Stimulated activated CD4-positive, alpha-beta T cell treated with anti-CD3 and anti-CD28 coated beads, Interleukin-4, amount 100 ng/mL, for 4 hours (primary cell): Measurements from ENCODE around the gene RHOH.

Experiments
- DNase-seq, 2 experiments: peaks; one replicate each; pipeline ENCODE4 v3.0.0-alpha.2; 2020

RHOH gene

DNA sequence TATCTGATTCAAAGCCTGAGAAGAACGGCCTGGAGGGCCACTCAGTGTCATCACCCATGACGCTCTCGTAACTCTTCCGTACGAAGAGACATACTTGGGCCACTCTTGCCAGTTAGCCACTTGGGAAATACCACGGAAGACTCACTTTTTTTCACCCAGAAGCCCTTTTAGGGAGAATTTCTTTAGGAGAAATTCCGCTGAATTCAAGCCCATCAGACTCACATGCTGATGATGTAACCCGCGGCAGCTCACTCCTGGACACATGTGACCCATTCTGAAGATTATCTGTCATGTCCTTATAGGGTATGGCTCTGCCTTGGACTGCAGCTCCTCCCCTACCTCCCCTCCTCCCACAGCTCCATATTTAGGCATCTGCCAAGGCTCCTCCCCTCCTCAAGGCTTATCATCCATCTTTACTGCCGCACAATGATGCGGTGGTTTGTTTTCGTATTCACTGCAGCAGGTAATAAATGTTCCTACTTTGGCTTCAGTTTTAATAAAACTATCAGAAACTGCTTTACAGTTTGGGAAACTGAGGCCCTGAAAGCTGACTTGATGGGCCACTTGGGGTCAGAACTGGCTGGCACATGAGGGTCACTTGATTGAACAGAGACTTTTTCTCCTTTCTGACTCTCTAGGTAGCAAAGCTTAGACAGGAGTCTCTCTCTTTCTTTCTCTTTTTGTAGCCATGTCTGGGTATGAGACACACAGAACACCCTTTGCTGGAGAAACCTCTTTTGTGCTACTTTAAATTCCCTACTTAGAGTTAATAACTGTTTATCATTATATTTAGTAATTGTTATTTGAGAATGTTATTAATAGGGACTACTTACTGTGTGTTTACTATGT, 42.1 kb downstream of the RHOH start:
- DNase-seq = peak; percentile 56 to 85

GRCh38 chr4:40240040-40240653, 43.3 kb downstream of the RHOH start:
- no peak for DNase-seq

DNA sequence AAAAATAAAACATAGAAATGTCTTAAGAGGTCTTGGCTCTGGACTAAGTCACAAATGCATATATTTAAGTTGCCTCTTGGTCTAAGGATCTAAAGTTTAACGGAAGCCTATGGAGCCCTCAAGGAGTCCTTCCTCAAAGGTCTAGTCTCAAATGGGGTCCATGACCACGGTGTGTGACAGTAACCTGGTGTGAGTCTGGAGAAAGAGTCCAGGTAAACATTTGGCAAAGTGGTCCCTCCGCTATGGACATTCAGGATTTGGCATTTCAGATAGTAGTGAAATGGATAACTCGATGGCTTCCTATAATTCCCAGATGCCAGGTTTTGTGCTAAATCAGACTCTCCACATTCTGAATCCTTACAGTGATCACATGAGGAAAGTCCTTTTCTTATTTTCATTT, 44.2 kb downstream of the RHOH start:
- no peak for DNase-seq

DNA sequence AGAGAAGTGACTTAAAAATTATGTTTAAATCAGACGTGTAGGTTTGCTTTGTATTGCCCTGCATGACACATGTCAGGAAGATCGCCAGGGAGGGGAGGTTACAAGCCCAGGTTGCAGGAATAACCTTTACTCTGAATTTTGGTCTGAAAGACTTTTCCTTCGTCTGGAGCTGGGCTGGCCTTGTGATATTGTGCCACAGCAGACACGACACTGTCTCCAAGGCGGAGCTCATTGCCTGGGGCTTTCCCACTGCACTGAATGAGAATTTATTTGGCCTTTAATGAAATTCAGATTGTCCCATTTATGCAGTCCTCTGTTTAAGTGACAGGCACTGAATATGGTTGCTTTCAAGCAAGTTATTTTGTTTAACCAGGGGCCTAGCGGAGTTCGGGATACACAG, 45.1 kb downstream of the RHOH start:
- peak in 1 of 2 experiments; percentile 63 for DNase-seq

DNA sequence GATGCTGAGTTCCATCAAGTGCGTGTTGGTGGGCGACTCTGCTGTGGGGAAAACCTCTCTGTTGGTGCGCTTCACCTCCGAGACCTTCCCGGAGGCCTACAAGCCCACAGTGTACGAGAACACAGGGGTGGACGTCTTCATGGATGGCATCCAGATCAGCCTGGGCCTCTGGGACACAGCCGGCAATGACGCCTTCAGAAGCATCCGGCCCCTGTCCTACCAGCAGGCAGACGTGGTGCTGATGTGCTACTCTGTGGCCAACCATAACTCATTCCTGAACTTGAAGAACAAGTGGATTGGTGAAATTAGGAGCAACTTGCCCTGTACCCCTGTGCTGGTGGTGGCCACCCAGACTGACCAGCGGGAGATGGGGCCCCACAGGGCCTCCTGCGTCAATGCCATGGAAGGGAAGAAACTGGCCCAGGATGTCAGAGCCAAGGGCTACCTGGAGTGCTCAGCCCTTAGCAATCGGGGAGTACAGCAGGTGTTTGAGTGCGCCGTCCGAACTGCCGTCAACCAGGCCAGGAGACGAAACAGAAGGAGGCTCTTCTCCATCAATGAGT, 46.6 kb downstream of the RHOH start:
- DNase-seq = no peak

DNA sequence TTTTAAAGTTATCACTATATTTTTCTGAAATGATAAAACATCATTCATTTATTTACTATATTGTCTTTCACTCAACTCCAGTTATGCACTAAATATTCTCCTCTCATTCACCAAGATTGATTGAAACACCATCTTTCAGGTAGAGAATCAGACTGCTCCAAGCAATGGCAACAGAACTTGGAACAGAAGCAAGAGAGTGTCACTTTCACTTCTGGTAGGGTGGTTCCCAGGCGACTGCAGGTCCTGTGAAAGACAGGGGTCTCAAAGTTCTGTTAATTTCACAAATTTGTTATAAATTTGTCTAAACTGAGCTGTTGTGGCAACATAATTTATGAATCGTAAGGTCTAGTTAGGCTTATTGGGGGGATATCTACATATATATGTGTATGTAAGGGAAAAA, 47.8 kb downstream of the RHOH start:
- DNase-seq = no peak

- DNase-seq = no peak
Measured at GRCh38 chr4:40245550-40245949, 48.7 kb downstream of the RHOH start.

DNA sequence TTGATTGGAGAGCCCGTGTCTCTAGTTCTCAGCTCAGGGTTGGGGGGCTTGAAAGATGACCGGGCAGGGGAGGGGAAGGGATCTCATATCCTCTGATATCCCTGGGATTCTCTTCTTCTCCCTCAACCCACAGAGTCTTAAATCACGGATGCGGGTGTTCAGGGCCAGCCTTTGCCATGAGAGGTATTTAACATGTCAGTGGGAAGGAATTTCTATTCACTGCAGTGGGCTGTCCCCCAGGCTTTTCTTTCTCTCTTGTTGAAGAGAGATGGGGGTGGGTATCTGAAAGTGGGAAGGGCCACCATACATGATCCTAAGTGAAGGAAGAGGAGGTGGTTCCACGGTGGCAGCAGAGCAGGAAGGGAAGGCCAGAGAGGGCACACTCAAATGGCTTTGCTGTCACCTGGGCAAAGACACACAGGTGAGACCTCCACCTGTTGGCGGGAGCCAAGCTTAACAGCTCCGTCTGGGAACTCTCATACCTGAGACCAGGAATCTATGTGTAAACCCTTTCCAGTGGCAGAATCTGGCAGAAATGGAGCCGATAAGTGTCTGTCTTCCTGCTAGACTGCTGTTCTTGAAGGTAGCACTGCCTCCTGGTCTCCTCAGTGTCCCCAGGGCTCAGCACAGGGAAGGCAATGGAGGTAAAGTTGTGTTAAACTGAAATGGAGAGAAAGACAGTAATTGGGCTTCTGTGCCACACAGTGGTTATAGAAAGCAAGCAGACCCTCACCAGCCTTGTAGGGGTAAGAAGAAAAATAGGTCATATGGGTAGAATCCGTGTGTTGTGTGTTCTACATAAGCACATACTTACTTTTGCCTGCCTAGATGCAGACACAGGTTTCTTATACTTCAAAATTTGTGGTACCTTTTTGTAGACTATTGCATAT, 49.4 kb downstream of the RHOH start:
- DNase-seq = no peak

- no peak for DNase-seq
Measured at GRCh38 chr4:40246938-40247337, 50.1 kb downstream of the RHOH start.

DNA sequence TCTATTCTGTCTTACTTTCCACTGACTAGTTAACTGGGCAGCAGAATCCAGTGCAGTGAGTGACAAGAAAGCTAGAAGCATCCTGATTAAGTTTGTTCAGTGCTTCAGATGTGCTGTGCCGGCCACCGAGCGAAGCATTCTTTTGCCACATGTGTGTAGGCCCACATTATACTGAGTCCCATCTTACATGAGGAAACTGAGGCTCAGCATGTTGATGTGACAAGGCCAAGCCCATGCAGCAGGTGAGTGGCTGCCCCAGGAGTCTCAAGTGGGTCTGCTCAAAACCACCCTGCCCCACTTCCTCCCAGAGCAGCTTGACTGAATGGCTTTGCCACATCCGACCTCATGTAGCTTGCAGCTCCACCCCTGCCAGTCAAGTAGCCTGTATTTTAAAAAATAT, 50.5 kb downstream of the RHOH start:
- peak in 1 of 2 experiments; percentile 59 for DNase-seq

GRCh38 chr4:40251366-40251765, 54.5 kb downstream of the RHOH start:
- DNase-seq = no peak

DNA sequence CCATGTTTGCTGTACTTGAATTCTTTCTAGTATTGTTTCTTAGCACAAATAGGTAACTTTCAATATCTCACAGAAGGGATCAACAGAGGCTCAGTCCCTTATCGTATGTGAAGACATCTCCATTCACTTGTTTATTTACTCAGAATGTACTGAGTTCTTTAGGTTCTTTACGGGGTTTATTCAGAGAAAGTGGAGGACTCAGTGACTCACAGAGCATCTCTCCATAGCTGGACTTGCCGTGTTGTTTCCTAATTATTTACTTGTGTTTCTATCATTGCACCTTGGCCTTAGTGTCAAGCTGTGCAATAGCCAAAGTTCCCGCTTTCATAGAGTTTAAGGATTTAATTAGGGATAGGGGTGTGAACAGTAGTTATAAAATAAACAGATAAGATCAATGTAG, 57.1 kb downstream of the RHOH start:
- no peak for DNase-seq

GRCh38 chr4:40254608-40255392, 58.0 kb downstream of the RHOH start:
- no peak for DNase-seq

DNA sequence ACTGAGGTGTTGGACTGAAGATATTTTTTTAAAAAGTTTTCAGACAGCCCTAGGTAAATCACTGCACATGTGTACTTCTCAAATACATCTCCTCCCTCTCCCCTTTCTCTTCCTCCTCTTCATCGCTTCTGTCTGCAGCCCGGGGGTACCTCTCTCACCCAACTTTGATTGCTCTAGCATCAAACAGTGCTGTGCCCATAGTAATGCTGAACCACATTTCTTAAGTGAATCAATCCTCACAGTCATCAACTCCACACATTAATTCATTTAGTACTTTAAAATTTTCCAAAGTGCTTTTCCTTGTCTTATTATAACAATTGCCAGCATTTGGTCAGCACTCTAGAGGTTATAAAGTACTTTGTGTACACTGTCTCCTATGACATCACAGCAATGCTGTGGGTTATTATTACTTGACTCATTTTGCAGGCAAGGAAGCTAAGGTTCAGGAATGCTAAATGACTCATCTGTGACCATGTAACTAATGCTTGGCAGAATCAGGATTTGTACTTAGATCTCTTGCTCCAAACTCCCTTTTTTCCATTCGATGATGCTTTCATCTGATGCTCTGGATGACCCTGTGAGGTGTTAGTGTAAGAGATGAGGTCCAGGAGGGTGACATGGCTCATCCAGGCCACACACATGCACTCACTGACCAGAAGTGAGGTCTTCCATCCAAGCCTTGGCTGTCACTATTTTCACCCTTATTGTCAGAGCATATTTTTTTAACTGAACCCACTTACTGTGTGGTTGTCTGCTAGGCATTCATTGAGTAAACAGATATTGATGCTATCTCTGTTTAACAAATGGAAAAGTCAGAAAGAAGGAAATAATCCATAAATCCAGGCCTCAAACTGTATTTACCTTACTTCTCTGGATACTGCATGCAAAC, 58.8 kb downstream of the RHOH start:
- DNase-seq = no peak

DNA sequence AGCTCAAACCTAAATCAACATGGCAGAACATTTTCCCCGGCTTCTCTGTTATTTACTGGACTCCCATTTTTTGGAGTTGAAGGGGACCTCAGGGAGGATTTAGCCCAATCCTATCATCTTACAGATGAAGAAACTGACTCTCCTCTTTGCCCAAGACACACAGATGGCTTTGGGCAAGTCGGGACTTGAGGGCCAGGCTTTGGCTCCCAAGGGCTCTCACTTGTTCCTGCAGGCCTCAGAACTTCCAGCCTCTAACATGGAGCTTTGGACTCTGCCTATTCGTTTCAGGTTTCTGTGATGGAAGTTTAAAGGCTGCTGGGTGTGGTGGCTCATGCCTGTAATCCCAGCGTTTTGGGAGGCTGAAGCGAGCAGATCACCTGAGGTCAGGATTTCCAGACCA, 59.5 kb downstream of the RHOH start:
- no peak for DNase-seq

DNA sequence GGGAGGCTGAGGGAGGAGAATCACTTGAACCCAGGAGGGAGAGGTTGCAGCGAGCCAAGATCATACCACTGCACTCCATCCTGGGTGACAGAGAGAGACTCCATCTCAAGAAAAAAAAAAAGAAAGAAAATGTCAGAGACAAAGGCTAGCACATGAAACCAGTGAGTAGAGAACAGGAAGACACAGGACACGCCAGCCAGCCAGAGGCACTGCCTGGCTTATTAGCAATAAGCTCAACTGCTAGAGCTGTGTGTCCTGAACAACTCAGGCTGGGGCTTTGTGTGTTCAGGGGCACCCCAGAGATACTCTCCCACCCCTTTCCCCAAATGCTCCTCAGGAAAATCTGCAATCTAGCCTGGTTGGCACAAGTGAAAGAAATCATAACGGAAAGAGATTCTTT, 60.0 kb downstream of the RHOH start:
- DNase-seq = no peak

DNA sequence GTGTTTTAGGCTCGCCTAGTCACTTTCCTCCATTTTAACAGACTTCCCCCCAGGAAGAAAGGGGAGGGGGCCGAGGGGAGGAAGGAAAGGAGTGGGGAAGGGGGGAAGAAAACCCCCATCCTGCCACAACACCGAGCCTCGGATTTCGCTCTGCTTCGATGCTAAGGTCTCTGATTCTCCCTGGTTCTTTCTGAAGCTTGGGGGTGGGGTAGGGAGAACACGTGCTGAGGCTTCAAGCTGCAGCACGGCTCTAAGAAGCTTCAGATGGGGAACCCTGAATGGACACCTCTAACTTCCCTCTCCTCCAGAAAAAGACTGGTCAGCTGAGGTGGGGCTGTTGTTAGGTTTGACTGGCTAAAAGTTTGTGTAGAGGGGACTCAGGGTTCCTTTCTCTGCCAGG, 61.8 kb downstream of the RHOH start:
- DNase-seq = no peak

GRCh38 chr4:40261231-40262076, 64.6 kb downstream of the RHOH start:
- no peak for DNase-seq

DNA sequence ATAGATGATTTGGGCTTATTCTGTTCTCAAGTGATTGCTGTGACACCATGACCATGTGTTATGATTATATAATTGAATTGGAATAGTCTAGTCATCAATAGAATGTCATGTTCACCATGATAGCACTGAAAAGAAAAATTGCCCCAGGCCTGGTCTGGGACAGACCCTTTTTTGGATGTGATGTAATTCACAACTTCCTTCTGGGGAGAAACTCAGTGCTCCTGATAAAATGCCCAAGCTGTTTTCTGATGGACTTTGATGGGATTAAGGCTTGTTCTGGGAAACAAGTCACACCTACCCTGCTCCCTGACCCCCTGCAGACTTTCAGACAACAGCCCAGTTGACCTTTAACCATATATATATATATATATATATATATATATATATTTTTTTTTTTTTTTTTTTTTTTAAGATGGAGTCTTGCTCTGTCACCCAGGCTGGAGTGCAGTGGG, 65.3 kb downstream of the RHOH start:
- DNase-seq = no peak

- no peak for DNase-seq
Measured at GRCh38 chr4:40262861-40263260, 66.0 kb downstream of the RHOH start.
